Stimulated activated naive CD4-positive, alpha-beta T cell treated with Interleukin-2 at 50 U/mL for 16 hours (primary cell): ENCODE measurements around the gene ATF7.
"Not testable (repeated sequence)": the region's sequence is repeated elsewhere in the genome, so short reads cannot be mapped to it uniquely, and the experiment has no call there.

Experiments
- DNase-seq: peaks from one replicate; lab custom pipeline; 2025; lab: John Stamatoyannopoulos, UW

ATF7 gene

DNA sequence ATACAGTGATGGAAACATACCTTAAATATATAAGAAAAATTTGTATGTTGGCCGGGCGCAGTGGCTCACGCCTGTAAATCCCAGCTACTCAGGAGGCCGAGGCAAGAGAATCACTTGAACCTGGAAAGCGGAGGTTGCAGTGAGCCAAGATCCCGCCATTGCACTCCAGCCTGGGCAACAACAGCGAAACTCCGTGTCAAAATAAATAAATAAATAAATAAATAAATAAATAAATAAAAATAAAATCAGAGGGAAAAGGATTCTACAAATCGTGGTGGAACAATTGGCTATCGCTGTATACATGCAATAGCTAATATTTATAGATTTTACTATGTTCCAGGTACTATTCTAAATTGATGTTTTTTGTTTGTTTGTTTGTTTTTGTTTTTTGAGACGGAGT is 1.7 kb upstream of the ATF7 start:
- no peak for DNase-seq

DNA sequence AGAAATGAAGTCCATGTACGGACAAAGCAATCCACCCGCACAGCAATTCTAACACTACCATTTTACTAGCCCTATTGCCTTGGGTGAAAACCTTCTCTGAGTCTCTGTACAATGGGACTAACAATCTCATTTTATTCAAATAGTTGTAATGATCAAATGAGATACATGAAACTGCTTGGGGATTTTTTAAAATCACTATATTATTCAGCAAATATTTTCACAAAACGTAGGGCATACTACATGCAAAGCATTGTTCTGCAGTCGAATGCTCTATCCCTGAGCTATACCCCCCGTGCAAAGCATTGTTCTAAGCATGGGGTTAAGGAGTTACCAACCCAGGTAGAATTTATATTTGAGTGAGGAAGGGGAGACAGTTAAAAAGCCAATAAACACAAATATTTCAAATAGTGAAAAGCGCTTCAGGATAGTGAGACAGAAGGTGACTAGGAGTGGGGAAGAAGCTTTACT is 554 bp upstream of the ATF7 start:
- DNase-seq: no peak

DNA sequence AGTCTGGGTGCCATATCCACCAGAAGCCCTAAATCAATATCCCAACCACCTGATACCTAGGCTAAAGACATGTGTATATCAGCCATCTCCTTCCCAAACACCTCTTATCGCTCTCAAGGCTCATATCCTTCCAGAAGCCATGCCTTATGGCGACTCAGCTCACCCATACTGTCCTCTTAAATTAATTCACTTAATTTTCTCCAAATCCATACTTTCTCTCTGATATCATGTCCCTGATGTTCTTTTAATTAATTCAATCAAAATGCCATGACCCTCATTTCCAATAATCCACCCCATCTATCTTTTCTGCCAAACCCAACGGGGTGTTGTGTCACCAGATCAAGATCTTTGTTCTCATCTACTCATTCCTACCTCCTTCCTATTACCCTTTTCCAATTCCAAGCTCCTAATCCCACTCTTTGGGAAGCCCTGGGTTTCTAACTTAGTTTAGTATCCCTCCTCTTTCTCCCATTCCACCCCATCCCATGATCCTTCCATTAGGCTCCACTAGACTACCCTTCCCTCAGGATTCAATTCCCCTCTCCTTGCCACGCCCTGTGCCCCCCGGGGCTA is 723 bp downstream of the ATF7 start:
- no peak for DNase-seq

DNA sequence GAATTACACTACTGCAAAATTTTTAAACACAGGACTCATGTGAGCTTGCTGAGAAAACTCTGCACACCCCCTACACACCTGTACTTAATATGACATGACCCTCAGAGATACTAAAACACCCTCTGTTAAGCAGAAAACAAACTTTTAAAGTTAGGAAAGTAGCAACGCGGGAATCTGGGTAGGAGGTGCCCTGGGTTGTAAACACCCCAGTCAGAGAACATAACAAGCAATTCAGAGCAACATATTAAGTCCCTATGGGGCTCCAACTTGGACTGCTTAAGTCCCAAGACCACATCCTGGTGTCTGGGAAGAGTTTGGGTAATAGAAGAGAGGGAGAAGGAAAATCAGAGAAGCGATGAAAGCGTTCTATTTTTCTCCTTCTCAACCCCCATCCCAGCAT is 1.2 kb downstream of the ATF7 start:
- no peak for DNase-seq

DNA sequence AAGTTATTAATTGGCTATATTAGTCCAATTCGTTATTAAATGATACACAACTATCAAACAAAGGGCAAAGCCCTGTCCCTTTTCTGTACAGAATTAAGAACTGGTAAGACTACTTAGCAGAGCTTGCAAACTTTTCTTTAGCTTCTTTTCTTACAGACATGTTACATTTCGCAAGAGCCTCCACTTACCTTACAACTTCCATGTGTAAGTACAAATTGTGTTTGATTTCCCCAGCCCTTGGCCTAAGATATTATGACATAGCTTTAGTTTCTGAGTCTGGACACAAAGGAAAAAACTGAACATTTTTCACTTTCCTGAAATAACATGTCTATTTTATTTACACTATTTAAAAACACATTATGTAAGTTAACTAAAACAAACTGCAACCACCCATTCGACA is 1.7 kb downstream of the ATF7 start:
- DNase-seq: no peak

DNA sequence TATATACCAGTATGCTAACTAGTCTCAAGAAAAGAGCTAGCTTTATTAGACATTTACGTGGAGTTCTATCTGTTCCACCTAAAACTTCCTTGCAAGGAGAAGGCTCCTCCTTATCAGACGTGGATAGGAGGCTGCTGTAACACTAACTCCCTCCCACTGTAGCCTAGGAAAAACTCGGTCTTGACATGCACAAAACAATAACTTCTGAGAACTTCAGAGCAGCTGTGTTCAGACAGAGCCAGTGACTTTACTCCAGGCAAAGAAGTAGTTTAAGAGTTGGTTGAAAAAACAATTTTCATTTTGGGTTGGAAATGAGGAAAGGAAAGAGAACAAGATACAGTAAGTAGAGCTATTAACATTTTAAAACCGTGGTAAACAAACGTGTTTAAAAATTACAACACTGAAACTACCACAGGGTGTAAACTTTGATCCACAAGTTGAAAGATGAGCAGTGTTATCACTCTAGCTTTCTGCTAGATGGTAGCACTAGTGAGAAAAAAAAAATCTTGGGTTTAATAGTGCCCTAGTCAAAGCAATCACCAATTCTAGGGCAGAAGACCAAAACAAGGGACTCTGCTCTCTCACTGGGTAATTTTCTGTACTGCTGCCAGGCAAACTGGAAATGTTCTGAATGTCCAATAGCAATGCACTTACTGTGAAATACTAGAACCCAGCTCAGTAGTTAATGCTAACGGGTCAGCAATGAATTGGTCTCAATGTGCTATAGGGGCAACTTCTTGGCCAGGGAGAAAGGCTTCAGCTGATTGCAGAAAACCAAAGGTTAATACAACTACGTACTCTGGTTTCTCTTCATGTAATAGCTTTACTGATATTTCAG is 2.4 kb downstream of the ATF7 start:
- no peak for DNase-seq

DNA sequence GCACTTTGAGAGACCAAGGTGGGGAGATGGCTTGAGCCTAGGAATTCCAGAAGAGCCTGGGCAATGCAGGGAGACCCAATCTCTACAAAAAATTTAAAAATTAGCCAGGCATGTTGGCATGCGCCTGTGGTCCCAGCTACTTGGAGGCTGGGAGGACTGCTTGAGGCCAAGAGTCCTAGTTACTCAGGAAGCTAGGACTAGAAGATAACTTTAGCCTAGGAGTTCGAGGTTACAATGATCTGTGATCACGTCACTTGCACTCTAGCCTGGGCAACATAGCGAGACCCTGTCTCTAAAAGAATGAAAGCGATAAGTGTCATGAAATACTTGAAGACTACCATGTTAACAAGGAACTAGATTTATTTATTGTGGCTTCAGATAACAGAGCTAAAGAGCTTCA is 3.5 kb downstream of the ATF7 start:
- no peak for DNase-seq

DNA sequence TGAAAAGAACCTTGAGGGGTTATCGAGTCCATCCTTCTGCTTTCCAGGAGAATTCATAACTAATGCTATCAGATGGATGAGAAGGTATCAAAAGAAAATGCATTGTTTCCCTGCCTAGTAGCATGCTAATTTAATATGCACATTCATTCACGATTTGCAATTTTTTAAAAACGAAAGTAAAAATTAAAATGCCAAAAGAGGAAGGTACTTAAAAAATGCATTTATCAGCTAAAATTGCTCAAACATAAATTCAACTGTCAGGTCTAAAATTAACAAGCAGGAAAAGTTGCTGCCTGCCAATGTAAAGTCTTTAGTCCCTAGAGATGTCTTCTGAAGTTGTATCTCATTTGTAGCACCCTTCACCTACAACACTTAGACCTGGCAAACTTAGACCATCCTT is 7.9 kb downstream of the ATF7 start:
- DNase-seq: no peak

DNA sequence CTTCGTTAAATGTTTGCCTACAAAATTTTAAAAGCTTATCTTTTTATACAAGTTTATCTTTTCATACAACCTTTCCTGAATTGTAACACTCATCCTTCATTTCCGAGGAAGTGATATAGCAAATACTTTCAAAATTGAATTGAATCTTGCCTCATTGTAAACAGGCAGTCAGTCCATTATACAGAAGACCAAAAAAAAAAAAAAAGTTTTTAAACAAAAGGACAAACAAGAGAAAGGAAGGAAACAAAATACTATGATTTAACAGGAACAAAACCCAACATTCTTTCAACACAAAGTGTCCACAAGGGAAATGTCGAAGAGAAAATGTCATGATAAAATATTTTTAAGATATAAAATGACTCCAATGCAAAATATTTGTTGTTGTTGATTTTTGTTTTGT is 8.5 kb downstream of the ATF7 start:
- no peak for DNase-seq

DNA sequence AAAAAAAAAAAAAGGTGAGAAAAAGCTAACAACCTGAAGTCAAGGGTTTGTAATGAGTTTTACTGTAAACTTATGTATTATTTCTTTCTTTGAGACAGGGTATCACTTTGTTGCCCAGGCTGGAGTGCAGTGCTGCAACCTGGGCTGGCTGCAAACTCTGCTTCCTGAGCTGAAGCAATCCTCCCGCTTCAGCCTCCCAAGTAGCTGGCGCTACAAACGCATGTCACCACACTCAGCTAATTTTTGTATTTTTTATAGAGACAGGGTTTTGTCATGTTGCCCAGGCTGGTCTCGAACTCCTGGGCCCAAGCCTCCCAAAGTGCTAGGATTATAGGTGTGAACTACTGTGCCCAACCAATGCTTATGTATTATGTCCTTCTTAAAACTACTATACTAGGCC is 9.2 kb downstream of the ATF7 start:
- DNase-seq: no peak

DNA sequence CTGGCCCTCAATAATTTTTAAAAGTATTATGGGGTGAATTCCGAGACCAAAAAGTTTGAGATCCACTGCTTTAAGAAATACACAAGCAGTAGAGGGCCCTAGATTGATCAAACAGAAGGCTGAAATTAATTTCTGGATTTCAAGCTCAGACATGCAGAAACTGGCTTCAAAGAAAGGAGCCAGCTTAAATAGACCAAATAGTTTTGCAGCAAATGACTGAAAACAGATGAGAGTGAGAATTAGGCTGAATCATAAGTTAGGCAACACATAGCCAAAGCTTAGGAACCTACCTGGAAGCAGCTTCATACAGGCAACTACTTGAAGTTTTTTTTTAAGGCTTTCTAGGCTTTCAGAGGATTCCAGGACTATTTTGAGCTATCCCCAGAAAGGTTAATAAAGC is 12.4 kb downstream of the ATF7 start:
- no peak for DNase-seq

DNA sequence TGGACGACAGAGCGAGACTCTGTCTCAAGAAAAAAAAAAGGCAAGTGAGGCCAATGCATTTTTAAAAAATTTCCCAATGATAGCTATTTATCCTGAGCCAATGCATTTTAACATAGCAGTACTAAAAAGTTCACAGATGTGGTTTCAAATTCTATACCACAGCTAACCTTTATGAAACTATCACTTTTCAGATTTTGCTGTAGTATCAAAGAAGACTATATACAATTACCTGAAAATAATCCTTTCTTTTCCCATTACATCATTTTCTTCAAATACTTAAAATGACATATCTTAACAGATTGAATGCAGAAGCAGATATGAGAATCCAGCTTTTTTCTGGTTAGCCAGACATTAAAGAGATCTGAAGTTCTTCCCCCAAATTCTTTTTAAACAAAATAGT is 13.2 kb downstream of the ATF7 start:
- no peak for DNase-seq

DNA sequence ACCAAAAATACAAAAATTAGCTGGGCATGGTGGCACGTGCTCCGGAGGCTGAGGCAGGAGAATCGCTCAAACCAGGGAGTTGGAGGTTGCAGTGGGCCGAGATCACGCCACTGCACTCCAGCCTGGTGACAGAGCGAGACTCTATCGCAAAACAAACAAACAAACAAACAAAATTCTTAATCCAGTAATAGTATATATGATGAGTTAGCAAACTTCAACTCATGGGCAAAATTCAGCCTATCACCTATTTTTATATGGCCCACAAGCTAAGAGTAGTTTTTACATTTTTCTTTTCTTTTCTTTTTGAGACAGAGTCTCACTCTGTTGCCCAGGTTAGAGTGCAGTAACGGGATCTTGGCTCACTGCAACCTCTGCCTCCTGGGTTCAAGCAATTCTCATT is 14.9 kb downstream of the ATF7 start:
- DNase-seq: no peak

DNA sequence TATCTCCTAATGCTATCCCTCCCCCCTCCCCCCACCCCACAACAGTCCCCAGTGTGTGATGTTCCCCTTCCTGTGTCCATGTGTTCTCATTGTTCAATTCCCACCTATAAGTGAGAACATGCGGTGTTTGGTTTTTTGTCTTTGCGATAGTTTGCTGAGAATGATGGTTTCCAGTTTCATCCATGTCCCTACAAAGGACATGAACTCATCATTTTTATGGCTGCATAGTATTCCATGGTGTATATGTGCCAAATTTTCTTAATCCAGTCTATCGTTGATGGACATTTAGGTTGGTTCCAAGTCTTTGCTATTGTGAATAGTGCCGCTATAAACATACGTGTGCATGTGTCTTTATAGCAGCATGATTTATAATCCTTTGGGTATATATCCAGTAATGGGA is 19.5 kb downstream of the ATF7 start:
- not testable (repeated sequence) for DNase-seq

DNA sequence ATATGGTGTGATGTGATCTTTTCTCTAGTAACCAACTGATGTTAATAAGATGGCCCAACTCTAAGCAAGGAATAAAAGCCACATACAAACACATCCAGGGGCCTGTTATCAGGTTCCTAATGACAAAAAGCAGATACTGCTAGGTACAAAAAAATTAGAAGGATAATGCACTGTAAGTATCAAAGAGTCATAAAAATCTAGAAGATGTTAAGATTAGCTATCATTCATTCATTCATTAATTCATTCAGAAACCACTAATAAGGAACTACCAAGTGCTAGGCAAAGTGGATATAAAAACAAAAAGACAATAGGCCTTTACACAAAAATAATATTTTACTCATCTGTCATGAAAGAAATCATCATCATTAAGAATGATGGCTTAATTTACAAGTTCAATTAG is 21.6 kb downstream of the ATF7 start:
- no peak for DNase-seq

DNA sequence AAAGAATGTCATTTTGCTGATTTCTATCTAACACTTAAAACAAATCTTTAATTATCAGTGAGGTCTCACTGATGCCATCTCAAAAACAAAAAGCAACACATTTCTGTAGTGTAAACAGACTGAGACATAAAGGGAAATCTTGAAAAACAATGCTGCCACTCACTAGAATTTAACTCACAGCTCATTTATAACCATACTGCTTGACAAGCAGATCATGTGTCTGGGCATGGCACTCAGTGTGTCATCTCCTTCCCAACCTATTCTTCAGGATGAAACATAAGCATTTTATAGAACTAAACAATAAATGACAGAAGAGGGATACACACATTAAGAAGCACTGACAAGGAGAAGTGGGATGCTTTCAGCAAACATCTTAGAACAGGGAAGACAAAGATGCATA is 22.4 kb downstream of the ATF7 start:
- no peak for DNase-seq

DNA sequence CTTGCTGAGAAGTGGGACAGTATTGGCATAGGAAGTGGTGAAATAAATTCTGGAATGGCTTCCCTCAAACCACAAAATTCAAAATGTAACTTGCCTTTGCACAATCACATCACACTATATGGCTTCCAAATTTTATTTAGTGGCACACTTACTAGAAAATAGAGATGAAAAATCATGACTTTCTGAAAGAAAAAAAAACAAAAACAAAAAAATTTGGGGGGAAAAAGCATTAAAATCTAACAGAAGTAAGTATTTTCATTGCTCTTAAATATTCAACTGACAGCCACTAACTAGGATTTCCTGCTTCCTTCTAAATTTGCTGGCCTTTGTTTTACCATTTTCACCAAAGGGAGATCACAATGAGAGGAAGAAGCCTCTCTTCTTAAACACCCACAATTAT is 23.0 kb downstream of the ATF7 start:
- DNase-seq: no peak

DNA sequence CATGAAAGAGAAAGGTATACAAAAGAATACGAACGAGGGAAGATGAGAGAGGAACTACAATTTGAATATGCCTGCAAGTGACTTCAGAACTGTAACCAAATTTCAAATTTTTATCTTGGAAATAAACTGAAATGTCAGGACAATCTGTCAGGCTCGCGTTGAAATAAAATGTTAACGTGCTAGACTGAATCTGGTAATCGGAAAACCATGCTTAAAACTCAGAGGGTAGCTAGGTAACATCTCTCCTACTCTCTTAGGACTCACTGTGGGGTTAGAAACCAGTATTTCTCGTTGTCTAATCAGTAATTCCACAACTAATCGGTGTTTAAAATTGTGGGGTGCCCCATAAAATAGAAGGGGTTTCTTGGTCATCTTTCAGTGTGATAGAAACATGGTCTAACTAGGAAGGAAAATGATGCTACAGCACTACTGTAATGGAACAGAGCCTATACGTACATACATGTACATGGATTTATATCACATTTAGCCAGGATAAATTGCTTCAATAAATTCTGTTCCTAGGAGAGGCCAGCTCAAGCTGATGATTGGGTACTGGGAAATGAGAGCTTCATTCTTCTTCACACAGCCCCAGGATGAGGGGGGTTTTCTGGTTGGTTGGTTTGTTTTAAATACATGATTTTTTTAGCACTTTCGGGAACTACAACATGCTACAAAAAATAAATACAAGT is 23.9 kb downstream of the ATF7 start:
- no peak for DNase-seq

DNA sequence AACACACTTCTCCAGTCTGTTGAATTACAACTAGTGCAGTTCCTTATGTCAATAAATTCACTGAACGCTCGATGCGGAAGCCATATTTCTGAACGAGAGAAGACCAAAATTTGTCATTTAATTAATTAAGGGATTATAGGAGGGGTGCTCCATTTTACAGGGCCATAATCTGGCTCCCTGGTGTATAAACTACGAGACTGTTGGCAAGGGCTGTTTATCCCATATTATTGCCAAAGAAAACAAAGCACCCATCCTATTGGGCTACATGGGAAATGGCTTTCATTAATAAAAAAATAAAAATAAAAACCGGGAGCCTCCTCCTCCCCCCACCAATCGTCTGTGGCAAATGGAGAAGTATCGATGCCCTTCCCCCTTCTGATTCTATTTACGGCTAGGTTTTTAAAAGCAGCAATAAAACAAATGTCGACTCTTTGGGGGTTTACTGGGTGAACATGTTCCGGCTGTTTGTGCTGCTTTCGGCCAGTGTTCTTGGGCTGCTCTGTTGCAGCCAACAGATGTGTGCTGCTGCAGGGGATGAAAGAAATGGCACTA is 24.8 kb downstream of the ATF7 start:
- no peak for DNase-seq

DNA sequence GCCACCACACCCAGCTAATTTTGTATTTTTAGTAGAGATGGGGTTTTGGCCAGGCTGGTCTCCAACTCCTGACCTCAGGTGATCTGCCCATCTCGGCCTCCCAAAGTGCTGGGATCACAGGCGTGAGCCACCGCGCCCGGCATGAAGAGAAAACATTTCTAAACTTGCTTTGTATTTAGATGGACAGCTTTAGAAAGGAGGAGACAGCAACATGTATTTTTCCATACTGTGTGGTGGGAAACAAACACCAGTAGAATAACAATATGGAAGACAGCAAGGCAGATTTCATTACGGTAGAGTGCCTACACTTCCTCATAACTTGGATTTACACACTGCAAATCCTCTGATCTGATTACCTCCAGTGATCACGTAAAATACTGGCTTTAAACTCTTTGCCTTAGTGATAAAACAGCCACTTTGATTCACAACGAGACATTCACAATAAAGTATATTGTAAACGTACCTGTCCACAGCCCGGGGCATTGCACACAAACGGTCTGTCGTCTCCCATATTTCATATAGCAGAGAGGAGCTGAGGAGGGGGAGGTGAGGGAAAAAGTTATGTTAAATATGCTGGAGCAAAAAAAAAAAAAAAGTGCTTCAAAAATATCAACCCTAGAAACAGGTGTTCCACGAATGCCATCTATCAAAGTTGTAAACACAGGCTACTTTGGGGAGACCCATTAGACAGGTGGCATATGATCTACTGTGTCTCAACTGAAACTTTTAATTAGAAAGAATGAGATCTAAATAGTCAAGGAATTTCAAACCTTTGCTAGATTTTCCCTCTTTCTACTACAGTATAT is 25.5 kb downstream of the ATF7 start:
- DNase-seq: no peak

DNA sequence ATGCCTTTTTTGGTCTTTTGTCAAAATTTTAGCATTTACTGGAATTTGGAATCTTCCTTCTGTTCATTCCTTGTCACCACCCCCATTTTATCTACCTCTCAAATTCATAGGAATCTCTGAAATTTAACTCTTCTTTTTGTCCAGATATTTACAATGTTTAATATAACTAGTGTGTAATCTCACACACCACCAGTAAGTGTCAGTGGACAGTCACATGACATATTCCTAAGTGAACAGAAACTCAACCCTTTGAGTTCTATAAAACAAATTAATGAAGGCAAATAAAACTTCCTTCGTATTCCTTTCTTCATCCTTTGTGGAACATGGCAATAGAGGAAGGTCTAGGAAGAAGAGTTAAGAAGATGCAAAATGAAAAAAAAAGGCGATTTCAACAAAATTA is 26.6 kb downstream of the ATF7 start:
- no peak for DNase-seq

DNA sequence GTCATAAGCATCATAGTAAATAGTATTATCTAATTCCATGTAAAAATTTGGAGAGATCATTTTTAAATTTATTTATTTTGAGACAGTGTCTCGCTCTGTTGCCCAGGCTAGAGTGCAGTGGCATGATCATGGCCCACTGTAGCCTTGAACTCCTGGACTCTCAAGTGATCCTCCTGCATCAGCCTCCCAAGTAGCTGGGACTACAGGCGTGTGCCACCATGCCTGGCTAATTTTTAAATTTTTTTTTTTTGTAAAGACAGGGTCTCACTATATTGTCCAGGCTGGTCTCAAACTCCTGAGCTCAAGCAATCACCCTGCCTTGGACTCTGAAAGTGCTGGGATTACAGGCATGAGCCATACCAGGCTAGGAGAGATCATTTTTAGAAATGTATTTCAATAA is 27.2 kb downstream of the ATF7 start:
- DNase-seq: not testable (repeated sequence)
